HCT116 (cell line): ENCODE data around the gene PEAK1. TPM values are rescaled to one million over a fixed set of nuclear protein-coding genes. Genes with fewer than 3 reads are reported as not detected.

Source experiments
- ATAC-seq: fragments of 200-7000 bp; cut with Tn5 transposase; 2 replicates; pipeline ENCODE4 v1.9.1; 2020; ENCODE audit warnings: mild to moderate bottlenecking, moderate library complexity
- BruUV-seq: library from RNA; stranded (reverse); fragments of 400-500 nt; replicated peaks from 2 replicates; lab custom pipeline; 2021; lab: Mats Ljungman, UMichigan
- CTCF ChIA-PET: fragments of 300-600 bp; sonication (Branson Sonifier 250); formaldehyde crosslinking; loops from one replicate; lab custom pipeline; 2021; ENCODE audit warnings: antibody characterized with exemption; lab: Charles Lee
- POLR2A ChIA-PET: fragments of 300-600, 350-600 bp; sonication (Branson Sonifier 250); formaldehyde crosslinking; loops from one replicate; lab custom pipeline; 2021; ENCODE audit warnings: antibody characterized with exemption; lab: Charles Lee
- RAD21 ChIA-PET, 2 experiments: fragments of 300-600 bp; sonication (Branson Sonifier 250); formaldehyde crosslinking; loops; one replicate each; lab custom pipeline; 2023; ENCODE audit warnings: low total read pairs in 2 of 2; ENCODE audit not compliant: uncharacterized antibody in 2 of 2, unreplicated experiment in 2 of 2, low non-redundant PET in 1 of 2; lab: Charles Lee
- DNase-seq: peaks from one replicate; pipeline ENCODE4 v3.0.0-alpha.2; 2010; ENCODE audit warnings: low read depth, low spot score
- H2AFZ ChIP-seq: fragments of 200-600 bp; shearing (Covaris generic), sonication (generic); 2 replicates; pipeline ENCODE4 v1.6.1; 2017; ENCODE audit warnings: low read depth, mixed run types, mixed read lengths, antibody characterized with exemption, low read length; ENCODE audit not compliant: poor library complexity, severe bottlenecking
- H3K27ac ChIP-seq: 2 replicates; pipeline ENCODE4 v1.5.1; 2012; ENCODE audit warnings: low read depth, low read length
- H3K27me3 ChIP-seq: fragments of 200-600 bp; sonication (generic); 2 replicates; pipeline ENCODE4 v1.6.1; 2016; ENCODE audit warnings: mixed run types, low read length, mixed read lengths; ENCODE audit not compliant: insufficient read depth
- H3K36me3 ChIP-seq, 2 experiments: fragments of 200-500 bp in 1 of 2; fragments of 200-600 bp in 1 of 2; sonication (Bioruptor generic) in 1 of 2; sonication (generic) in 1 of 2; 2 replicates each; pipeline versions ENCODE4 v1.5.1 to v1.6.1; 2014 to 2016; ENCODE audit warnings: low read length in 2 of 2, inconsistent platforms in 1 of 2, mixed read lengths in 1 of 2, mixed run types in 1 of 2; ENCODE audit not compliant: insufficient read depth in 2 of 2, control insufficient read depth in 1 of 2
- H3K4me1 ChIP-seq, 2 experiments: fragments of 200-600 bp in 1 of 2; sonication (generic) in 1 of 2; 2 replicates each; pipeline versions ENCODE4 v1.5.1 to v1.6.1; 2012 to 2017; ENCODE audit warnings: low read length in 2 of 2, inconsistent platforms in 1 of 2, mild to moderate bottlenecking in 1 of 2, mixed read lengths in 1 of 2, mixed run types in 1 of 2, moderate library complexity in 1 of 2; ENCODE audit not compliant: insufficient read depth in 2 of 2, control insufficient read depth in 1 of 2
- H3K4me2 ChIP-seq: fragments of 200-600 bp; sonication (generic); 2 replicates; pipeline ENCODE4 v1.6.1; 2017; ENCODE audit warnings: mixed run types, low read length, mixed read lengths
- H3K4me3 ChIP-seq, 2 experiments: fragments of 200-600 bp in 1 of 2; sonication (generic) in 1 of 2; replicated peaks in 1 of 2; 2 replicates each; pipeline ENCODE4 v1.5.1; 2011 to 2016; ENCODE audit warnings: low read length in 2 of 2, control low read depth in 1 of 2, low read depth in 1 of 2, mild to moderate bottlenecking in 1 of 2, mixed read lengths in 1 of 2, mixed run types in 1 of 2
- H3K79me2 ChIP-seq: fragments of 200-600 bp; sonication (generic); 2 replicates; pipeline ENCODE4 v1.6.1; 2017; ENCODE audit warnings: mild to moderate bottlenecking, mixed run types, low read length, moderate library complexity, mixed read lengths; ENCODE audit not compliant: insufficient read depth
- H3K9ac ChIP-seq: fragments of 200-600 bp; sonication (generic); 2 replicates; pipeline ENCODE4 v1.6.1; 2016; ENCODE audit warnings: low read length, mixed read lengths
- H3K9me2 ChIP-seq: fragments of 200-600 bp; sonication (generic), shearing (Covaris generic); 2 replicates; pipeline ENCODE4 v1.6.1; 2017; ENCODE audit warnings: mixed run types, mild to moderate bottlenecking, moderate library complexity; ENCODE audit not compliant: insufficient read depth
- H3K9me3 ChIP-seq, 2 experiments: fragments of 200-500 bp in 1 of 2; fragments of 200-600 bp in 1 of 2; sonication (Bioruptor generic) in 1 of 2; sonication (generic) in 1 of 2; 2 replicates each; pipeline ENCODE4 v1.6.1; 2014 to 2017; ENCODE audit warnings: low read length in 2 of 2, mixed read lengths in 2 of 2, inconsistent platforms in 1 of 2, low read depth in 1 of 2, mild to moderate bottlenecking in 1 of 2, mixed run types in 1 of 2, moderate library complexity in 1 of 2; ENCODE audit not compliant: control insufficient read depth in 1 of 2, insufficient read depth in 1 of 2
- H4K20me1 ChIP-seq: fragments of 200-600 bp; sonication (generic), shearing (Covaris generic); 2 replicates; pipeline ENCODE4 v1.6.1; 2017; ENCODE audit warnings: mixed run types, mild to moderate bottlenecking, moderate library complexity; ENCODE audit not compliant: insufficient read depth
- ATF3 ChIP-seq: IDR thresholded peaks from 2 replicates; pipeline ENCODE4 v1.6.1; 2012
- CBX3 ChIP-seq: IDR thresholded peaks from 2 replicates; pipeline ENCODE4 v1.6.1; 2012; ENCODE audit warnings: low read depth
- CEBPB ChIP-seq: IDR thresholded peaks from 2 replicates; pipeline ENCODE4 v1.6.1; 2012; ENCODE audit warnings: low read depth
- EGR1 ChIP-seq: IDR thresholded peaks from 2 replicates; pipeline ENCODE4 v1.6.1; 2012; ENCODE audit warnings: low read depth
- ELF1 ChIP-seq: IDR thresholded peaks from 2 replicates; pipeline ENCODE4 v1.6.1; 2012; ENCODE audit warnings: low read depth, borderline replicate concordance
- EZH2 ChIP-seq: fragments of 200-600 bp; sonication (generic); IDR thresholded peaks from 2 replicates; pipeline ENCODE4 v1.6.1; 2017; ENCODE audit warnings: antibody characterized with exemption, mixed run types
- EZH2phosphoT487 ChIP-seq: fragments of 200-600 bp; IDR thresholded peaks from 2 replicates; pipeline ENCODE4 v1.6.1; 2018; ENCODE audit warnings: antibody characterized with exemption, borderline replicate concordance
- JUND ChIP-seq: IDR thresholded peaks from 2 replicates; pipeline ENCODE4 v1.6.1; 2012
- MAX ChIP-seq: IDR thresholded peaks from 2 replicates; pipeline ENCODE4 v1.6.1; 2012
- POLR2A ChIP-seq: IDR thresholded peaks from 2 replicates; pipeline ENCODE4 v1.7.0; 2011; ENCODE audit warnings: borderline replicate concordance; ENCODE audit not compliant: insufficient read depth, insufficient read length; ENCODE audit errors: extremely low read depth
- POLR2AphosphoS5 ChIP-seq: IDR thresholded peaks from 2 replicates; pipeline ENCODE4 v1.6.1; 2011; ENCODE audit warnings: mild to moderate bottlenecking, low read depth, low read length, moderate library complexity
- RAD21 ChIP-seq: IDR thresholded peaks from 2 replicates; pipeline ENCODE4 v1.6.1; 2012; ENCODE audit warnings: low read depth, mild to moderate bottlenecking
- REST ChIP-seq: IDR thresholded peaks from 2 replicates; pipeline ENCODE4 v1.6.1; 2012; ENCODE audit warnings: low read depth
- SIN3A ChIP-seq: IDR thresholded peaks from 2 replicates; pipeline ENCODE4 v1.6.1; 2012; ENCODE audit warnings: low read depth
- SP1 ChIP-seq: IDR thresholded peaks from 2 replicates; pipeline ENCODE4 v1.6.1; 2012; ENCODE audit warnings: low read depth
- TCF7L2 ChIP-seq: IDR thresholded peaks from 2 replicates; pipeline ENCODE4 v1.7.0; 2011; ENCODE audit warnings: borderline replicate concordance, inconsistent platforms; ENCODE audit not compliant: insufficient read depth, insufficient read length; ENCODE audit errors: extremely low read depth
- YY1 ChIP-seq: IDR thresholded peaks from 2 replicates; pipeline ENCODE4 v1.6.1; 2011; ENCODE audit warnings: low read length, low read depth, moderate library complexity, mild to moderate bottlenecking; ENCODE audit not compliant: insufficient replicate concordance; ENCODE audit errors: extremely low read depth
- ZFX ChIP-seq: fragments of 450-650 bp; IDR thresholded peaks from 2 replicates; pipeline ENCODE4 v1.6.1; 2017
- intact Hi-C: fragments of 100-400 bp; cut with micrococcal nuclease; formaldehyde crosslinking; loops from 2 replicates; pipeline ENCODE4 v1.10.0; 2022
- total RNA-seq: library from RNA; stranded (reverse); gene quantifications from one replicate; pipeline ENCODE4 v1.2.1, GENCODE V29; 2021; ENCODE audit not compliant: unreplicated experiment
- TF ChIP-seq, protein P1 (sequence below), 3 experiments: fragments of 200-600 bp in 1 of 3; sonication (generic) in 1 of 3; IDR thresholded peaks in 2 of 3; conservative IDR thresholded peaks in 1 of 3; 2 replicates each; pipeline ENCODE4 v1.5.1; 2012 to 2017; ENCODE audit warnings: low read depth in 2 of 3, low read length in 2 of 3, antibody characterized with exemption in 1 of 3, borderline replicate concordance in 1 of 3, control low read depth in 1 of 3, mild to moderate bottlenecking in 1 of 3, mixed read lengths in 1 of 3, mixed run types in 1 of 3, moderate library complexity in 1 of 3; ENCODE audit not compliant: insufficient read depth in 1 of 3

PEAK1 gene
- total RNA-seq, 1 experiment from 2014 or later, result 23.4 TPM

DNA sequence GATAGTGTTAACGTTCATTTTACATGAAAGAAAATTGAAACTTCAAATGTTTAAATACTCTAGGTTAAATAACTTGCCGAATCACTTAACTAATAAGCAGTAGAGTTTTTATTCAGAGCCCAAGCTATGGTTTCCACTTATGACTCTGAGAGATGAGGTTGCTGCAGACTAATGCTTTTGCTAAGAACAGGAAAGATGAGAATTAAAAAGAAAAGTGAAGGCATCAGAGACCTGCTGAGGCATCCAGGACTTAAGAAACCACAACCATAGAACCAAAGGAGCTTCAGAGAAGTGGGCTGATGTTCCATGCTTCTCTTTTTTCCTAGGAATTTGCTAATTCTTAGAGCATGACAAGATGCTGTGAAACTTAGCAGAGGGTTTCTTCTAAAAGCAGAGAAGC is 10.3 kb upstream of the PEAK1 start:
- ATAC-seq (no peak), DNase-seq (no peak)
- Histone ChIP-seq H3K4me1 (no peaks in the 10 kb centered on the region), H3K9me2 (no peaks in the 10 kb centered on the region), H3K9ac (no peak overlapping the region), H3K79me2 (peaks cover 67% of the 10 kb centered on the region), H3K4me2 (no peak overlapping the region), H4K20me1 (no peaks in the 10 kb centered on the region; the same call in 1 of the 2 replicates), H2AFZ (no peak overlapping the region), H3K9me3 (no peaks in the 10 kb centered on the region), H3K27ac (no peak overlapping the region), H3K27me3 (no peaks in the 10 kb centered on the region), H3K4me3 (no peak overlapping the region), H3K36me3 (no peaks in the 10 kb centered on the region)
- ChIA-PET CTCF (no interaction called here), RAD21 (no interaction called here), POLR2A (no interaction called here)
- intact Hi-C loops, result no loop called here
- TF ChIP-seq JUND (no peak), YY1 (no peak), SIN3A (no peak), POLR2AphosphoS5 (no peak), RAD21 (no peak), CBX3 (no peak), CEBPB (no peak), MAX (no peak), TCF7L2 (no peak), SP1 (no peak), ATF3 (no peak), EGR1 (no peak), ZFX (no peak), REST (no peak), EZH2phosphoT487 (no peak), EZH2 (no peak), ELF1 (no peak), POLR2A (no peak)
- TF ChIP-seq, protein P1, sequence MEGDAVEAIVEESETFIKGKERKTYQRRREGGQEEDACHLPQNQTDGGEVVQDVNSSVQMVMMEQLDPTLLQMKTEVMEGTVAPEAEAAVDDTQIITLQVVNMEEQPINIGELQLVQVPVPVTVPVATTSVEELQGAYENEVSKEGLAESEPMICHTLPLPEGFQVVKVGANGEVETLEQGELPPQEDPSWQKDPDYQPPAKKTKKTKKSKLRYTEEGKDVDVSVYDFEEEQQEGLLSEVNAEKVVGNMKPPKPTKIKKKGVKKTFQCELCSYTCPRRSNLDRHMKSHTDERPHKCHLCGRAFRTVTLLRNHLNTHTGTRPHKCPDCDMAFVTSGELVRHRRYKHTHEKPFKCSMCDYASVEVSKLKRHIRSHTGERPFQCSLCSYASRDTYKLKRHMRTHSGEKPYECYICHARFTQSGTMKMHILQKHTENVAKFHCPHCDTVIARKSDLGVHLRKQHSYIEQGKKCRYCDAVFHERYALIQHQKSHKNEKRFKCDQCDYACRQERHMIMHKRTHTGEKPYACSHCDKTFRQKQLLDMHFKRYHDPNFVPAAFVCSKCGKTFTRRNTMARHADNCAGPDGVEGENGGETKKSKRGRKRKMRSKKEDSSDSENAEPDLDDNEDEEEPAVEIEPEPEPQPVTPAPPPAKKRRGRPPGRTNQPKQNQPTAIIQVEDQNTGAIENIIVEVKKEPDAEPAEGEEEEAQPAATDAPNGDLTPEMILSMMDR (IDR thresholded peaks at IDR 0.05 in 2 of 3, conservative IDR thresholded peaks at IDR 0.05 in 1 of 3; ENCODE audit: borderline replicate concordance in 1 of 3, insufficient read depth in 1 of 3, low read depth in 2 of 3, low read length in 2 of 3), result no peak
- no TSS peak for BruUV-seq
